ENCODE results near the gene MYLK4.

MYLK4 gene

GRCh38 chr6:2688401-2689064 is 62.2 kb downstream of the MYLK4 start:
- DNase-seq: no peak

- DNase-seq: no peak
Observed at GRCh38 chr6:2687456-2687855, 63.3 kb downstream of the MYLK4 start.

- DNase-seq: no peak
Observed at GRCh38 chr6:2686515-2686914, 64.2 kb downstream of the MYLK4 start.

GRCh38 chr6:2684766-2685754 is 65.7 kb downstream of the MYLK4 start:
- DNase-seq: no peak

DNA sequence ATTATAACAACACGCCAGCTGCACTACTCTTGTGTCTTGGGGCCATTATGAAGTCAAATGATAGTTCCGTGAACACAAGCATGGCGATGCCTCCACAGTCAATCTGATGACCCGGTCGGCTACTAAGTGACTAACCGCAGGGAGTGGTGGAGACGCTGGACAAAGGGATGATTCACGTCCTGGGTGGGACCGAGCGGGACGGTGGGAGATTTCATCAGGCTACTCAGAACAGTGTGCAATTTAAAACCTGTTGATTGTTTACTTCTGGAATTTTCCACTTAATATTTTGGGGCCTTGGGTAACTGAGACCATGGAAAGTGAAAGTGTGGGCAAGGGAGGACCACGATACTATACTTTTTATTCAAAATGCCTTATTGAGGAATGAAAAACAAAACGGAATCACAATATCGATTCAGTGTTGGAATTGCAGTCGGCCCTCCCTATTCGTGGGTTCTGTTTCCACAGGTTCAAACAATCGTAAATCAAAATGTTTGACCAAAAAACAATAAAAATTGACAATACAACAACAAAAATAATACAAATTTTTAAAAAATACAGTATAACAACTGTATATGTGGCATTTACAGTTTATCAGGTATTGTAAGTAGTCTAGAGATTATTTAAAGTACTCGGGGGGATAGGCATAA is 66.5 kb downstream of the MYLK4 start:
- no peak for DNase-seq

GRCh38 chr6:2680264-2680922 is 70.3 kb downstream of the MYLK4 start:
- no peak for DNase-seq

DNA sequence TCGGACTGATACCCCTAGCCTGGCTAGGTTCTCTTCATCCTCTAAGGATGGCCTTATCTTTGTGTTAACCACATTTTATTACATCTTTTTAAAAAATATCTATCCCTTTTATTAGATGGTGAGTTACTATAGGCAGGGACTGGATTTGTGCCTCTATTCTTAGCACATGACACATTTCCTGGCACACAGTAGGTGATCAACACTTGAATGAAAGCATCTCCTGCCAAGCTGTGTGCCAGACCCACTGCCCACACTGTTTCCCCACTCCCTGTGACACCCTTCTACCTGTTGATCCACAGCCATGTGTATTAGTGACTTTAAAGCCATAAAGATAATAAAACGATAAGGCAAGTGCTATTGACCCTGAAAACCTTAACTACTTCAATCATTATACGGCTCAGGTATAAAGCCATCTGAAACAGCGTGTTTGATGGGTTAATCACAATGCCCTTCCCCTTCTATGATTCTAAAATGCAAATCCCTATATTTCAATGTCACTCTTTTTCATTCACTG is 73.6 kb downstream of the MYLK4 start:
- DNase-seq: no peak

DNA sequence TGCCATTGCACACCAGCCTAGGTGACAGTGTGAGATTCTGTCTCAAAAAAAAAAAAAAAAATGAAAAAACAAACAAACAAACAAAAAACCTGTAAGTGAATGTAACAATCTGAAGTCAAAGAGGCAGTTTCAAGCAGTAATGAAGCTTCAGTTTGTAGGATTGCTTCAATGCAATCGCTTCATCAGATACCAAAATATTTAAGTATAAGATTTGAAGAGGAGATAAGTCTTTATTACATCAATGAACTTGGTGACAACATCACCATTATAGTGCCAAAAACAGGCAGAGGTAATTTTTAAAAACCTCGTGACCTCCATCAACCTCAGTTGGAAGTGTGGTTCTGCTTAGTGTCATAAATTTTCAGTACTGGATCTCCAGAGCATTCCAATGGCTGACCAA is 74.7 kb downstream of the MYLK4 start:
- DNase-seq: no peak

DNA sequence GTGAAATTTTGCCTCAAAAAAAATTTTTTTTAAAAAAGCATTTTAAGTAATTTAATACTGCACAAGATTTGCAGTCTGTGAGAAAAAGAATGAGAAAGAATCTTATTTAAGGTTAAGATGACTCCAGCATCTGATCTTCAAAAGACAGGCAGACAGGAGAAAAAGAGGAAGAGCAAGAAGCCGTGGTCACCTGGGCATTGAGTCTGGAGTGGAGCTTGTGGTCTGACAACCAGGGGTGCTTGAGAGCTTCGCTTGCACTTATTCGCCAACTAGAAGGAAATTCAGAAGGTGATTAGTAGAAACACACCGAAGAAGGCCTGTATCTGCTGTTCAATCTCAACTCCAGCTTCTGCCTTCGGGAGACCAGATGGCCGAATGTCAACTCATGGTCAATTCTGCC is 75.9 kb downstream of the MYLK4 start:
- DNase-seq: no peak

- no peak for DNase-seq
Observed at GRCh38 chr6:2669067-2669700, 81.5 kb downstream of the MYLK4 start.

- no peak for DNase-seq
Observed at GRCh38 chr6:2667617-2668016, 83.1 kb downstream of the MYLK4 start.

GRCh38 chr6:2666906-2667575 is 83.7 kb downstream of the MYLK4 start:
- no peak for DNase-seq

DNA sequence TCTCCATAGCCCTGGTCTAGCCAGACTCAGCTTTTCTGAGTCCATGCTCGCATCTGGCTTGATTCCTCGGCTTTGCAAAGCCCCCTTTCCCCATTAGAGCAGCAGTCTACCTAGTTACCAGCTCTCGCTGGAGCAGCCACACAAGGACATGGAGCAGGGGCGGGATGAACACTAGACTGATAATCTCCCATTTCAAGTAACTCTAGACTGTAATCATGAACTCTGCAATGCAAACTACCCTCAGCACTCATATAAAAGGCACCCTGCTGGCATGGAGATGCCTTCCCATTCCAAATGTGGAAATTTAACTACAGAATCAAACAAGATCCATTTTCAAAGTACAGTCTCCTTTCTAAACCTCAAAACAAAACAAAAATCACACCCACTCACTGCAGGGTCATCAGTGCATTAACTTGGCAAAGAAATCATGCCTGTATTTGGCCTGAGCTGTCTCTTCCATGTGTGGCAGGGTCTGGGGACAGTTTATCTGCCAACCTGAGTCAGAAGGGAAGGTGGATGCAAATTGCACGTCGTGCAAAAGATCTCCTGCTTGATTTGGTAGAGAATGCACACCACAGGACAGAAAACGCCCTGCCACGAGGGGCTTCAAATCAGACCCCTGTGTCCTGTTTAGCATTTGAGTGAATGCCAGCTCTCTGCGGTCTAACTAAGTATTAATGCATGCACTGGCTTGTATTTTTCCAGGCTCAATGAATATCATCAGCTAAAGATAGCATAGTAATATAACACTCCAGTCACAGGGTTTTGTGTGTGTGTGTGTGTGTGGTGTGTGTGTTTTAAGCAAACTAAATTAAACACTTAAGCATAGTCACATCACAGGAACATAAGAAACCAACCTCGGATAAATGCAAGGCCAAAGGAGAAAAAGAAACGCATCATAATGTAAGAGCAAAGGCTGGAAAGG is 85.3 kb downstream of the MYLK4 start:
- DNase-seq: no peak

- DNase-seq: no peak
Observed at GRCh38 chr6:2663123-2663522, 87.6 kb downstream of the MYLK4 start.

DNA sequence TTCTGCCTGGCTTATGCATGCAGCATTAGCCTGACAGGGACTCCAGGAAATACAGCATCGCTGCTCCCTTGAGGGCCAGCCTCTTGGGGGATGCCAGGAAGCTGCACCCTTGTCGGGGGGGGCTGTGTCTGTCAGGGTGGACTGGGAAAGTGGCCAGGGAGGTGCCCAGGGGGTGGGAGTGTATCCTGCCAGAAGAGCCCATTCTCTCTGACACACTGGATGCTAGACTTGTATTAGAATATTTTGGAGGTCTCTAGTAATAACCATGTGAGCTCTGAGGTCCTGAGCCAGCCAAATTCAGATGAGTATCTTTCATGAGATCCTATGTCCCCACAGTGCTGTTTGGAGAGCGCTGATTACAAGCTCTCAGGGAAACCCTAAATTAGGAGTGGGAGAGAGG is 89.1 kb downstream of the MYLK4 start:
- no peak for DNase-seq

DNA sequence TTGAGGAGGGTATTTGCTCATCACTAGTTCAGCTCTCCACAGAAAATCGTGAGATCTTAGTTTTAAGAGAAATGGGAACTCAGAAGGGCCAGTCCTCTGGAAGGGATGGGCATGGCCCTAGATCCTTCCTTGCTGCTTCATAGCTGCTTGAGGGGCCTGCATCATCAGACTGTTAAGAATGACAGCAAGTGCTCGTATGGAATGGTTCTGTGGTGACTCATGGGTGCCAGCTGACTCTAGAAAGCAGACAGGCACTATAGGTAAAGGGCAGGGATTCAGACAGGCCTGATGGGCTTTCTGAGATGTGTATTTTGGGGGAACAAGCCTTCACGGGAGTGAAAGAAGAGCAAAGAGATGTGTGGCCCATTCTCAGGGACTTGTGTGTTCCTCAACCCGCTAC is 90.8 kb downstream of the MYLK4 start:
- no peak for DNase-seq

- no peak for DNase-seq
Observed at GRCh38 chr6:2659381-2659780, 91.3 kb downstream of the MYLK4 start.

GRCh38 chr6:2658788-2659187 is 91.9 kb downstream of the MYLK4 start:
- DNase-seq: no peak

GRCh38 chr6:2656460-2657079 is 94.2 kb downstream of the MYLK4 start:
- no peak for DNase-seq

GRCh38 chr6:2655844-2656433 is 94.8 kb downstream of the MYLK4 start:
- no peak for DNase-seq
